WTC11 (cell line): ENCODE data around the gene MBD3. TPM values are rescaled to one million over a fixed set of nuclear protein-coding genes. Genes with fewer than 3 reads are reported as not detected.

Source experiments
- AFF4 ChIP-seq: sonication (generic); formaldehyde crosslinking; IDR thresholded peaks from 2 replicates; pipeline ENCODE4 v1.8.1; 2023; ENCODE audit warnings: mild to moderate bottlenecking, missing genetic modification reagents, borderline replicate concordance
- ARID4B ChIP-seq: sonication (generic); formaldehyde crosslinking; IDR thresholded peaks from 2 replicates; pipeline ENCODE4 v1.8.0; 2023; ENCODE audit warnings: missing genetic modification reagents, mild to moderate bottlenecking, borderline replicate concordance
- EMX1 ChIP-seq: fragments of 250-450 bp; sonication (Bioruptor Pico); IDR thresholded peaks from 2 replicates; pipeline ENCODE4 v1.8.0; 2021; ENCODE audit warnings: mild to moderate bottlenecking
- GTF2I ChIP-seq: fragments of 250-450 bp; sonication (Bioruptor Pico); conservative IDR thresholded peaks from 2 replicates; pipeline ENCODE4 v1.4.0; 2021; ENCODE audit warnings: mild to moderate bottlenecking
- HMGXB4 ChIP-seq: sonication (generic); formaldehyde crosslinking; IDR thresholded peaks from 2 replicates; pipeline ENCODE4 v1.8.1; 2023; ENCODE audit warnings: mild to moderate bottlenecking, moderate library complexity, missing genetic modification reagents
- IRF2 ChIP-seq: sonication (generic); formaldehyde crosslinking; IDR thresholded peaks from 2 replicates; pipeline ENCODE4 v1.8.0; 2022; ENCODE audit warnings: low read depth, missing genetic modification reagents, borderline replicate concordance
- KAT7 ChIP-seq: sonication (generic); formaldehyde crosslinking; IDR thresholded peaks from 2 replicates; pipeline ENCODE4 v1.8.1; 2023; ENCODE audit warnings: missing genetic modification reagents, mild to moderate bottlenecking, borderline replicate concordance
- NFE2L1 ChIP-seq: sonication (generic); formaldehyde crosslinking; IDR thresholded peaks from 2 replicates; pipeline ENCODE4 v1.8.1; 2023; ENCODE audit warnings: missing genetic modification reagents
- NR3C1 ChIP-seq: sonication (generic); formaldehyde crosslinking; conservative IDR thresholded peaks from 2 replicates; pipeline ENCODE4 v1.8.1; 2023; ENCODE audit warnings: low read depth, mild to moderate bottlenecking, missing genetic modification reagents
- RELA ChIP-seq: sonication (generic); formaldehyde crosslinking; IDR thresholded peaks from 2 replicates; pipeline ENCODE4 v1.8.1; 2022; ENCODE audit warnings: missing genetic modification reagents, mild to moderate bottlenecking, borderline replicate concordance
- SOX15 ChIP-seq: fragments of 250-450 bp; sonication (Bioruptor Pico); IDR thresholded peaks from 2 replicates; pipeline ENCODE4 v1.9.0; 2021; ENCODE audit warnings: mild to moderate bottlenecking
- TCF7 ChIP-seq: sonication (generic); formaldehyde crosslinking; IDR thresholded peaks from 2 replicates; pipeline ENCODE4 v1.8.0; 2022; ENCODE audit warnings: mild to moderate bottlenecking, low read depth, missing genetic modification reagents, moderate library complexity
- USF2 ChIP-seq: sonication (generic); formaldehyde crosslinking; IDR thresholded peaks from 2 replicates; pipeline ENCODE4 v1.8.1; 2023; ENCODE audit warnings: mild to moderate bottlenecking, missing genetic modification reagents, moderate library complexity
- total RNA-seq: library from RNA; stranded (reverse); gene quantifications from 3 replicates; pipeline ENCODE4 v1.2.3, GENCODE V29; 2021
- TF ChIP-seq, protein P1 (sequence below): sonication (generic); formaldehyde crosslinking; IDR thresholded peaks from 2 replicates; pipeline ENCODE4 v1.8.1; 2022; ENCODE audit warnings: low read depth, mild to moderate bottlenecking, moderate library complexity, missing genetic modification reagents, borderline replicate concordance
- TF ChIP-seq, protein P2 (sequence below): sonication (generic); formaldehyde crosslinking; conservative IDR thresholded peaks from 2 replicates; pipeline ENCODE4 v1.8.1; 2023; ENCODE audit warnings: mild to moderate bottlenecking, low read depth, missing genetic modification reagents, moderate library complexity
- TF ChIP-seq, protein P3 (sequence below): sonication (generic); formaldehyde crosslinking; IDR thresholded peaks from 2 replicates; pipeline ENCODE4 v1.8.0; 2022; ENCODE audit warnings: mild to moderate bottlenecking, missing genetic modification reagents

Gene MBD3
- total RNA-seq, 1 experiment from 2014 or later = 90.2 TPM

GRCh38 chr19:1592024-1592754, 476 bp downstream of the MBD3 start (continued):
- TF ChIP-seq IRF2 (CRISPR knock-in tag) (no peak), USF2 (CRISPR knock-in tag) (peak; percentile 61), HMGXB4 (CRISPR knock-in tag) (0 out of 2 replicates have a peak, but pooled peaks have one; percentile 40), TCF7 (CRISPR knock-in tag) (no peak), NR3C1 (CRISPR knock-in tag) (peak; percentile 79; the same call in 1 of the 2 replicates), AFF4 (CRISPR knock-in tag) (no peak), GTF2I (CRISPR knock-in tag) (no peak), SOX15 (CRISPR knock-in tag) (no peak), EMX1 (CRISPR knock-in tag) (0 out of 2 replicates have a peak, but pooled peaks have one; percentile 83), NFE2L1 (CRISPR knock-in tag) (peak; percentile 81; the same call in 1 of the 2 replicates), ARID4B (peak; percentile 85), RELA (CRISPR knock-in tag) (no peak; the same call in 1 of the 2 replicates), KAT7 (peak; percentile 86; the same call in 1 of the 2 replicates)
- TF ChIP-seq, protein P1, sequence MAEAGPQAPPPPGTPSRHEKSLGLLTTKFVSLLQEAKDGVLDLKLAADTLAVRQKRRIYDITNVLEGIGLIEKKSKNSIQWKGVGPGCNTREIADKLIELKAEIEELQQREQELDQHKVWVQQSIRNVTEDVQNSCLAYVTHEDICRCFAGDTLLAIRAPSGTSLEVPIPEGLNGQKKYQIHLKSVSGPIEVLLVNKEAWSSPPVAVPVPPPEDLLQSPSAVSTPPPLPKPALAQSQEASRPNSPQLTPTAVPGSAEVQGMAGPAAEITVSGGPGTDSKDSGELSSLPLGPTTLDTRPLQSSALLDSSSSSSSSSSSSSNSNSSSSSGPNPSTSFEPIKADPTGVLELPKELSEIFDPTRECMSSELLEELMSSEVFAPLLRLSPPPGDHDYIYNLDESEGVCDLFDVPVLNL (CRISPR knock-in tag) = 0 out of 2 replicates have a peak, but pooled peaks have one; percentile 10
- TF ChIP-seq, protein P2, sequence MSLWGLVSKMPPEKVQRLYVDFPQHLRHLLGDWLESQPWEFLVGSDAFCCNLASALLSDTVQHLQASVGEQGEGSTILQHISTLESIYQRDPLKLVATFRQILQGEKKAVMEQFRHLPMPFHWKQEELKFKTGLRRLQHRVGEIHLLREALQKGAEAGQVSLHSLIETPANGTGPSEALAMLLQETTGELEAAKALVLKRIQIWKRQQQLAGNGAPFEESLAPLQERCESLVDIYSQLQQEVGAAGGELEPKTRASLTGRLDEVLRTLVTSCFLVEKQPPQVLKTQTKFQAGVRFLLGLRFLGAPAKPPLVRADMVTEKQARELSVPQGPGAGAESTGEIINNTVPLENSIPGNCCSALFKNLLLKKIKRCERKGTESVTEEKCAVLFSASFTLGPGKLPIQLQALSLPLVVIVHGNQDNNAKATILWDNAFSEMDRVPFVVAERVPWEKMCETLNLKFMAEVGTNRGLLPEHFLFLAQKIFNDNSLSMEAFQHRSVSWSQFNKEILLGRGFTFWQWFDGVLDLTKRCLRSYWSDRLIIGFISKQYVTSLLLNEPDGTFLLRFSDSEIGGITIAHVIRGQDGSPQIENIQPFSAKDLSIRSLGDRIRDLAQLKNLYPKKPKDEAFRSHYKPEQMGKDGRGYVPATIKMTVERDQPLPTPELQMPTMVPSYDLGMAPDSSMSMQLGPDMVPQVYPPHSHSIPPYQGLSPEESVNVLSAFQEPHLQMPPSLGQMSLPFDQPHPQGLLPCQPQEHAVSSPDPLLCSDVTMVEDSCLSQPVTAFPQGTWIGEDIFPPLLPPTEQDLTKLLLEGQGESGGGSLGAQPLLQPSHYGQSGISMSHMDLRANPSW (CRISPR knock-in tag) = peak; percentile 74; the same call in 1 of the 2 replicates
- TF ChIP-seq, protein P3, sequence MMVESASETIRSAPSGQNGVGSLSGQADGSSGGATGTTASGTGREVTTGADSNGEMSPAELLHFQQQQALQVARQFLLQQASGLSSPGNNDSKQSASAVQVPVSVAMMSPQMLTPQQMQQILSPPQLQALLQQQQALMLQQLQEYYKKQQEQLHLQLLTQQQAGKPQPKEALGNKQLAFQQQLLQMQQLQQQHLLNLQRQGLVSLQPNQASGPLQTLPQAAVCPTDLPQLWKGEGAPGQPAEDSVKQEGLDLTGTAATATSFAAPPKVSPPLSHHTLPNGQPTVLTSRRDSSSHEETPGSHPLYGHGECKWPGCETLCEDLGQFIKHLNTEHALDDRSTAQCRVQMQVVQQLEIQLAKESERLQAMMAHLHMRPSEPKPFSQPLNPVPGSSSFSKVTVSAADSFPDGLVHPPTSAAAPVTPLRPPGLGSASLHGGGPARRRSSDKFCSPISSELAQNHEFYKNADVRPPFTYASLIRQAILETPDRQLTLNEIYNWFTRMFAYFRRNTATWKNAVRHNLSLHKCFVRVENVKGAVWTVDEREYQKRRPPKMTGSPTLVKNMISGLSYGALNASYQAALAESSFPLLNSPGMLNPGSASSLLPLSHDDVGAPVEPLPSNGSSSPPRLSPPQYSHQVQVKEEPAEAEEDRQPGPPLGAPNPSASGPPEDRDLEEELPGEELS = peak; percentile 76; the same call in 1 of the 2 replicates
